ENCODE measurements around the gene RPS28. TPM values are rescaled to one million over a fixed set of nuclear protein-coding genes. Genes with fewer than 3 reads are reported as not detected.

RPS28 gene
- total RNA-seq: 1,000 to 10,000 TPM; 2,514 to 2,699 TPM

GRCh38 chr19:8321067-8321985, at the start of gene RPS28, which contains the start of gene NDUFA7:
Gene RPS28 (plus strand): TSS chr19:8321496. CDS start chr19:8321531, 35 bp downstream.
Gene NDUFA7 (minus strand): TSS chr19:8321375. CDS start chr19:8321358, 17 bp downstream.

GRCh38 chr19:8307965-8308866, 13.1 kb upstream of the RPS28 start, which contains the start of gene CD320:
Gene CD320 (minus strand): TSS chr19:8308358. CDS start chr19:8308290, 68 bp downstream.

GRCh38 chr19:8342684-8343482, 21.6 kb downstream of the RPS28 start, which contains the start of gene KANK3:
Gene KANK3 (minus strand): TSS chr19:8343262. CDS start chr19:8337828, 5,434 bp downstream.

GRCh38 chr19:8363803-8364771, 42.8 kb downstream of the RPS28 start, which contains the start of gene ANGPTL4:
Gene ANGPTL4 (plus strand): TSS chr19:8364155. CDS start chr19:8364322, 167 bp downstream.

Other genes with a start within 250 kb of the RPS28 start
- gene FBN3, start 171.9 kb upstream of the RPS28 start, total RNA-seq: not detected
- gene CERS4, start 112.1 kb upstream of the RPS28 start, total RNA-seq: 10 to 100 TPM; 31.4 to 35.3 TPM
- gene CD320, start 13.1 kb upstream of the RPS28 start, total RNA-seq: 10 to 100 TPM; 33.3 to 36.2 TPM
- 10 to 100 TPM; 50.9 to 58.4 TPM for gene NDUFA7, start 121 bp upstream of the RPS28 start, total RNA-seq
- 1 to 10 TPM; 8.7 to 9.1 TPM for gene KANK3, start 21.8 kb downstream of the RPS28 start, total RNA-seq
- under 1 TPM; 0.38 to 0.75 TPM for gene ANGPTL4, start 42.7 kb downstream of the RPS28 start, total RNA-seq
- gene RAB11B, start 68.9 kb downstream of the RPS28 start, total RNA-seq: 10 to 100 TPM; 89.4 to 97.0 TPM
- gene MARCHF2, start 91.8 kb downstream of the RPS28 start, total RNA-seq: 10 to 100 TPM; 23.1 to 23.5 TPM
- gene HNRNPM, start 123.5 kb downstream of the RPS28 start, total RNA-seq: 100 to 1,000 TPM; 216 to 222 TPM
- 1 to 10 TPM; 1.2 to 1.3 TPM for gene PRAM1, start 181.1 kb downstream of the RPS28 start, total RNA-seq
- gene ZNF414, start 192.7 kb downstream of the RPS28 start, total RNA-seq: 10 to 100 TPM; 40.1 to 45.5 TPM